Fibroblast of the aortic adventitia (primary cell): ENCODE measurements around the gene SOX9. TPM values are rescaled to one million over a fixed set of nuclear protein-coding genes. Genes with fewer than 3 reads are reported as not detected.
"Not testable (repeated sequence)": the region's sequence is repeated elsewhere in the genome, so short reads cannot be mapped to it uniquely, and the experiment has no call there.

Experiments
- DNase-seq: peaks from one replicate; pipeline ENCODE4 v3.0.0-alpha.2; 2010; ENCODE audit warnings: low read depth
- H3K4me3 ChIP-seq: 2 replicates; pipeline ENCODE4 v1.5.1; 2011; ENCODE audit warnings: low read depth, mild to moderate bottlenecking, control low read depth, low read length, moderate library complexity
- total RNA-seq: library from RNA; depleted of rRNA; stranded (reverse); fragments of >200 nt; gene quantifications from 2 replicates; pipeline ENCODE4 v1.2.3, GENCODE V29; 2012; ENCODE audit warnings: low replicate concordance
- TF ChIP-seq, protein P1 (sequence below): IDR thresholded peaks from 2 replicates; pipeline ENCODE4 v1.5.1; 2011; ENCODE audit warnings: mild to moderate bottlenecking, low read length, control low read depth, inconsistent platforms; ENCODE audit not compliant: insufficient read depth

SOX9 gene
- total RNA-seq, 1 donor: 2.1 TPM

DNA sequence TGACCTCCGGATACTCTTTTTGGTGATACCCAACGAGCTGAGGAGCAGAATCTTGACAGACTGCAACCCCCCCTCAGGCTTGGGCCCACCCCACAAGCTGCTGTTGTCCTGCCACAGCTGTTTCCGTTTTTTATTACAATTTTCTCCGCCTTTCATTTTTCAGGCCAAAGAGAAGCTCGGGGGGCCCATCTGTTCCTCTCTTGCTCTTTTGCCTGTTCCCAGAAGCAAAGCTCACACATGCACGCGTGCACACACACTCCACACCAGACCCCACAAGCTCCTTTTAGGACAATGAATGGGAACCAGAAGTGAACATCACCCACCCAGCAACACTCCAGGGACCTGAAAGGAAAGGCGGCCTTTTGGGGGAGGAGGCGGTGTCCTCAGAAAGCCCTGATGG is 16.3 kb downstream of the SOX9 start:
- no peak for DNase-seq
- H3K4me3 ChIP-seq: no peak overlapping the region
- TF ChIP-seq, protein P1, sequence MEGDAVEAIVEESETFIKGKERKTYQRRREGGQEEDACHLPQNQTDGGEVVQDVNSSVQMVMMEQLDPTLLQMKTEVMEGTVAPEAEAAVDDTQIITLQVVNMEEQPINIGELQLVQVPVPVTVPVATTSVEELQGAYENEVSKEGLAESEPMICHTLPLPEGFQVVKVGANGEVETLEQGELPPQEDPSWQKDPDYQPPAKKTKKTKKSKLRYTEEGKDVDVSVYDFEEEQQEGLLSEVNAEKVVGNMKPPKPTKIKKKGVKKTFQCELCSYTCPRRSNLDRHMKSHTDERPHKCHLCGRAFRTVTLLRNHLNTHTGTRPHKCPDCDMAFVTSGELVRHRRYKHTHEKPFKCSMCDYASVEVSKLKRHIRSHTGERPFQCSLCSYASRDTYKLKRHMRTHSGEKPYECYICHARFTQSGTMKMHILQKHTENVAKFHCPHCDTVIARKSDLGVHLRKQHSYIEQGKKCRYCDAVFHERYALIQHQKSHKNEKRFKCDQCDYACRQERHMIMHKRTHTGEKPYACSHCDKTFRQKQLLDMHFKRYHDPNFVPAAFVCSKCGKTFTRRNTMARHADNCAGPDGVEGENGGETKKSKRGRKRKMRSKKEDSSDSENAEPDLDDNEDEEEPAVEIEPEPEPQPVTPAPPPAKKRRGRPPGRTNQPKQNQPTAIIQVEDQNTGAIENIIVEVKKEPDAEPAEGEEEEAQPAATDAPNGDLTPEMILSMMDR: no peak

DNA sequence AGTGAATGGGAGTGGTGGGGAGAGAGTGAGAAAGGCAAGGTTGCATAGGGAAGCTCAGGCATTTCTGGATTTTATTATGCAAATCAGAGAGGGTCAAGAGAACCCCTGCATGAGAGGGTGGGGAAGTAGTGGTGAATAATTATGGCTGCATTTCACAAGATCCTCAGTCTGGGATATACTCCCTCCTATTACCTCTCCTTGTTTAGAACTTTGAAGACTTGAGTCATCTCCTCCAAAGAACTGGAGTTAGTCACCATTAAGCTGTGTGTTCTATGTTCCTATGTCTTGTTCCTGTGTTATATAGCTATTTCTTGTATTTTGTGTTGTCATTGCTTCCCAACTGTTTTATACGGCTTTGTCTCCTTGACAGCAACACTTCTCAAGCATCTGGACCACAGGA is 18.4 kb downstream of the SOX9 start:
- no peak overlapping the region for H3K4me3 ChIP-seq
- no peak for DNase-seq
- TF ChIP-seq, protein P1: no peak

DNA sequence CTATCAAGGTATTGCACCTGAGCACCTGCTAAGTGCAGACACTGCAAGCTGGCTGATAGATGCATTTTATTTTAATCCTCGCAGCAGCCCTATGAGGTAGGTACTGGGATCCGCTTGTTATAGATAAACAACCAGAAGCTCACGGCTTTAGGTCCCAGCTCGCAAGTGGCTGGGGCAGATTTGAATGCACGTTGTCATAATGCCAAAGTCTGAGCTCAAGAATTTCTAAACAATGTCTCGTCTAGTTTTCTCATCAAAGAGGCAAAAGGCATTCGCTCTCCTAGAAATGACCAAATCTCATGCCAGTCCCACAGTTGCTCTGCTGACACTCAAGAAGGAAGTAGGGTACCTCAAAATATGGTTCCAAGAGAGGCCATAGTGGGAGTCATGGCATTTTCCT is 20.5 kb downstream of the SOX9 start:
- no peak for DNase-seq
- H3K4me3 ChIP-seq: no peak overlapping the region
- TF ChIP-seq, protein P1: no peak

DNA sequence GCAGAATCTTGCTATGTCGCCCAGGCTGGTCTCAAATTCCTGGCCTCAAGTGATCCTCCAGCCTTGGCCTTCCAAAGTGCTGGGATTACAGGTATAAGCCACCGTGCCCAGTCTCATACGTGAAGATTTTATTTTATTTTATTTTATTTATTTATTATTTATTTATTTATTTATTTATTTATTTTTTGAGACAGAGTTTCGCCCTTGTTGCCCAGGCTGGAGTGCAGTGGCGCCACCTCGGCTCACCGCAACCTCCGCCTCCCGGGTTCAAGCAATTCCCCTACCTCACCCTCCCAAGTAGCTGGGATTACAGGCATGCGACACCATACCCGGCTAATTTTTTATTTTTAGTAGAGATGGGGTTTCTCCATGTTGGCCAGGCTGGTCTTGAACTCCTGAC is 21.3 kb downstream of the SOX9 start:
- DNase-seq, H3K4me3 ChIP-seq: not testable (repeated sequence)

DNA sequence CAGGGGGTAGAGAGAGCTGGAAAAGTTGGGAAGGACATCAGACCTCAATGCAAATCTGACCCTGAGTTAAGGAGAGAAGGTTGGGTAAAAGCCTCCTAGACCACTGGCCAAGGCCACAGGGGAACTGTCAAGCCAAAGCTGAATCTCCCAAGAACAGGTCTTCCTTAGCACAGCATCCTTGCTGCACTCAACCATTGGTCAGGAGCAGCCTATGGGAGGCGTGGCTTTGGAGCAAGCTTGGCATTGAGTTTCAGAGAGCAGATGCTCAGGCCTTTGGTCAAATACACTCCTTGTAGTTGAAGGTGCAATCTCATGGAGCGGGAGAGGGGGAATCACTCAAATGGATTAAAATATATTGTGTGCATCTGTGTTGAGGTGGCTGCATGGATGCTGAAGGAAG is 21.8 kb downstream of the SOX9 start:
- no peak for DNase-seq
- H3K4me3 ChIP-seq: no peak overlapping the region
- TF ChIP-seq, protein P1: no peak

DNA sequence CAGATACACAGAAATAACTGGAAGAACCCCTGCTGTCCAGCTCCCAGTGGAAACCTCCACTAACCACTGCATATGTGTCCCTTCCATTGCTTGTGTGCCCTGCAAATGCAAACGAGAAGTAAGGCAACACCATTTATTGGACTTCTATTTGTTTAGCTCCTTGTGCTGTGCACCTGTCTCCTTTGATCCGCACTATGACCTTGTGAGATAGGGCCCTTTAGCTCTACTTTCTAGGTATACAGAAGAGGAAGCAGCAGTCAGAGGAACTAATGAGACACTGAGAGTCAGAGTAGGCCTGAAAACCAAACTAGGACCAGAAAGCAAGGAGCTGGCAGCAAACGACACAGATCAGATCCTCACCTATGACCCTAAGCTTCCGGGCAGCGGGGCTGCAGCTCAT is 22.4 kb downstream of the SOX9 start:
- no peak overlapping the region for H3K4me3 ChIP-seq
- TF ChIP-seq, protein P1: no peak
- DNase-seq: no peak

DNA sequence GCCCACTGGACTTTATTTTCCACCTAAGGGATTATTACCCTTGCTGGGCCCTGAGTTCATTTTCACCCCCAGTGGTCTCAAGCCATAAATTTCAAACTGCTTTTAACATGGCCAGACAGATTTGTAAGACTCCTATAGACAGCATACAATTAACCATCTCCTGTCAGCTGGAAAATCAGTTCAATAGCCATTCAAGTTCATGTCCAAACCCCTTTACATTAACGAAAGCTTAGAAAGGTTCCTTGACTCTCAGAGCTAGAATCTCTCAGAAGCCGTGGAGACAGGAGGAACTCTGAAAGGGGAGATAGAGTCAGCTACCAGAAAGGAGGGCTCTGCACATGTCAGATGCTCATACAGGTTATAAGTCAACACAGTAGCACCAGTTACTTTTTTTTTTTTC is 23.3 kb downstream of the SOX9 start:
- TF ChIP-seq, protein P1: no peak
- DNase-seq: no peak
- no peak overlapping the region for H3K4me3 ChIP-seq
